Endodermal cell (in vitro differentiated cells): ENCODE results near the gene CD38. TPM values are rescaled to one million over a fixed set of nuclear protein-coding genes. Genes with fewer than 3 reads are reported as not detected.

Experiments used
- DNase-seq: peaks from one replicate; pipeline ENCODE4 v3.0.0-alpha.2; 2017
- H3K27ac ChIP-seq: 2 replicates; pipeline ENCODE4 v1.5.1; 2013; ENCODE audit warnings: mild to moderate bottlenecking, low read depth, low read length, moderate library complexity
- H3K27me3 ChIP-seq: 2 replicates; pipeline ENCODE4 v1.6.1; 2013; ENCODE audit warnings: mild to moderate bottlenecking, low read length, moderate library complexity; ENCODE audit not compliant: insufficient read depth, control insufficient read depth, poor library complexity, severe bottlenecking
- H3K36me3 ChIP-seq: 2 replicates; pipeline ENCODE4 v1.7.0; 2013; ENCODE audit warnings: mild to moderate bottlenecking, low read length, moderate library complexity; ENCODE audit not compliant: control insufficient read depth, insufficient read depth
- H3K4me1 ChIP-seq: one replicate; pipeline ENCODE4 v1.7.0; 2013; ENCODE audit warnings: low read length; ENCODE audit not compliant: control insufficient read depth, insufficient read depth
- H3K4me3 ChIP-seq: 2 replicates; pipeline ENCODE4 v1.5.1; 2013; ENCODE audit warnings: mild to moderate bottlenecking, low read length, moderate library complexity
- H3K9ac ChIP-seq: 2 replicates; pipeline ENCODE4 v1.6.1; 2013; ENCODE audit warnings: mild to moderate bottlenecking, low read length, moderate library complexity; ENCODE audit not compliant: poor library complexity, severe bottlenecking; ENCODE audit errors: extremely low read depth
- H3K9me3 ChIP-seq: 2 replicates; pipeline ENCODE4 v1.6.1; 2013; ENCODE audit warnings: mild to moderate bottlenecking, low read length, moderate library complexity; ENCODE audit not compliant: control insufficient read depth
- H3K27ac Mint-ChIP-seq: 2 replicates; pipeline ENCODE4 v1.8.0; 2020; ENCODE audit warnings: mixed read lengths
- H3K27me3 Mint-ChIP-seq: 2 replicates; pipeline ENCODE4 v1.8.0; 2021; ENCODE audit warnings: mild to moderate bottlenecking, mixed read lengths; ENCODE audit not compliant: insufficient read depth
- H3K36me3 Mint-ChIP-seq: 2 replicates; pipeline ENCODE4 v1.8.0; 2020; ENCODE audit warnings: low read depth, mixed read lengths
- H3K4me1 Mint-ChIP-seq: 2 replicates; pipeline ENCODE4 v1.8.0; 2020; ENCODE audit warnings: mixed read lengths
- H3K4me3 Mint-ChIP-seq: 2 replicates; pipeline ENCODE4 v1.8.0; 2020; ENCODE audit warnings: mild to moderate bottlenecking, moderate library complexity, mixed read lengths
- H3K9me3 Mint-ChIP-seq: 2 replicates; pipeline ENCODE4 v1.8.0; 2020; ENCODE audit warnings: mild to moderate bottlenecking, mixed read lengths
- CTCF ChIP-seq: fragments of 200-600 bp; sonication (generic); conservative IDR thresholded peaks from 2 replicates; pipeline ENCODE4 v1.5.0; 2021; ENCODE audit warnings: antibody characterized with exemption, mild to moderate bottlenecking
- WGBS, 2 experiments: methylation state at CpG; one replicate each; pipeline versions ENCODE4 v1.1.5 to v1.1.7; 2013; ENCODE audit warnings: missing lambda C conversion rate in 2 of 2, mixed read lengths in 1 of 2; ENCODE audit not compliant: insufficient coverage in 1 of 2, insufficient read length in 1 of 2; 5-methylcytosine and 5-hydroxymethylcytosine counted together
- total RNA-seq, 2 donors: library from RNA; stranded (reverse); fragmentation: NEBNext Ultra II Directional in 1 of 2; extraction: Animal tissue kit (Norgen Biotek cat#: 25700) in 1 of 2; gene quantifications; 2 replicates in 1 of 2; 3 replicates in 1 of 2; pipeline ENCODE4 v1.2.1, GENCODE V29; 2021

The CD38 gene
- total RNA-seq, 2 donors from 2014 or later = 0.11 TPM; not detected in 1

DNA sequence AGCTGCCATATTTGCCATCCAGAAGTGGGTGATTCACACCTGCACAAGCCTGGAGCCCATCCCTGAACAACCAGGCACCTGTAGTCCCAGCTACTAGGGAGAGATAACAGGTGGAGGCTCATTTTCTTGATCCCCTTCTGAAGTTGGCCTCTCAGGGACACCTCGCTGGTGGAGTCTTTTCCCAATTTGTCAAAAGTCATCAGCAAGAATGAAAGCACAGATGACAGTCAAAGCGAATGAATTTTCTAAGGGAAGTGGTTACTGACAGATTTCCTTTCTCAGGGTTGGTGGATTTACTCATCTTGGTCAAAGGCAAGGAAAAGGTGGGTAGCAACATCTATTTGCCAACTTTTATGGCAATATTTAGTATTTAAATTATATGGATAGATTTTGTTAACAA, 123.9 kb downstream of the CD38 start:
- no peak overlapping the region for H3K27ac Mint-ChIP-seq
- H3K27me3 ChIP-seq = no peaks in the 10 kb centered on the region
- no peak overlapping the region for H3K27ac ChIP-seq
- peaks cover 3% of the 10 kb centered on the region for H3K4me1 Mint-ChIP-seq
- H3K4me1 ChIP-seq = no peaks in the 10 kb centered on the region
- H3K9me3 Mint-ChIP-seq = peaks cover 17% of the 10 kb centered on the region
- WGBS, 2 experiments = 80 to 86% methylated on average over 1 to 2 of the region's 2 CpGs
- no peak for TF ChIP-seq CTCF
- no peaks in the 10 kb centered on the region for H3K36me3 ChIP-seq
- peaks cover 14% of the 10 kb centered on the region for H3K27me3 Mint-ChIP-seq
- H3K36me3 Mint-ChIP-seq = peaks cover 6% of the 10 kb centered on the region
- no peak overlapping the region for H3K4me3 Mint-ChIP-seq
- H3K4me3 ChIP-seq = no peak overlapping the region
- H3K9me3 ChIP-seq = peaks cover 5% of the 10 kb centered on the region
- no peak overlapping the region for H3K9ac ChIP-seq
- no peak for DNase-seq

DNA sequence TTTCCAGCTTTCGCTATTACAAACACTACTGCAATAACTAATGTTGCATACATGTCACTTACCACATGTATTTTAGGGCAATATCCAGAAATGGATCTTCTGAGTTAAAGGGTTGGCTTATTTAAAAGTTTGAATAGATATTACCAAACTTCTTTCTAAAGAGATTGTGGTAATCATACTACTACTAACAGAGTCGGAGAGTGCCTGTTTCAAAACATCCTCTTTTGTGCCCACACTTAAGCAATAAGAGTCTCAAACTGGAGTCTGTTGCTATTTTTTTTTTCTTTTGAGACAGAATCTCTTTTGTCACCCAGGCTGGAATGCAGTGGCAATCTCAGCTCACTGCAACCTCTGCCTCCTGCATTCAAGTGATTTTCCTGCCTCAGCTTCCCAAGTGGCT, 124.6 kb downstream of the CD38 start:
- Histone ChIP-seq H3K36me3 (no peaks in the 10 kb centered on the region), H3K4me1 (no peaks in the 10 kb centered on the region), H3K4me3 (no peak overlapping the region), H3K9ac (no peak overlapping the region), H3K27me3 (no peaks in the 10 kb centered on the region), H3K9me3 (peaks cover 5% of the 10 kb centered on the region), H3K27ac (no peak overlapping the region)
- Mint-ChIP-seq H3K4me1 (peaks cover 3% of the 10 kb centered on the region), H3K36me3 (peaks cover 6% of the 10 kb centered on the region), H3K4me3 (no peak overlapping the region), H3K9me3 (peaks cover 17% of the 10 kb centered on the region), H3K27me3 (peaks cover 14% of the 10 kb centered on the region), H3K27ac (no peak overlapping the region)
- no peak for DNase-seq
- 63 to 96% methylated on average over 1 to 2 of the region's 2 CpGs for WGBS, 2 experiments
- no peak for TF ChIP-seq CTCF

Other genes with a start within 250 kb of the CD38 start
- 10 to 100 TPM; 60.3 to 88.4 TPM for gene FBXL5, start 123.0 kb upstream of the CD38 start, total RNA-seq
- gene FAM200B, start 96.5 kb upstream of the CD38 start, total RNA-seq = 10 to 100 TPM; 18.1 to 27.8 TPM
- under 1 TPM; 0.44 to 0.53 TPM for gene BST1, start 75.3 kb upstream of the CD38 start, total RNA-seq
- not detected for gene FGFBP1, start 160.4 kb downstream of the CD38 start, total RNA-seq
- not detected for gene FGFBP2, start 184.8 kb downstream of the CD38 start, total RNA-seq